ENCODE results near the gene AATK. TPM values are rescaled to one million over a fixed set of nuclear protein-coding genes. Genes with fewer than 3 reads are reported as not detected.
A peak's percentile ranks its signal among the peaks of the same experiment; 100 is the strongest.

AATK gene
- total and polyA plus RNA-seq, 10 of the 15 experiments (the other 5 are each of a cell fraction or from before 2014, with no cell fraction given), result 0.04 TPM; not detected in 9

GRCh38 chr17:81125573-81126081 is 40.4 kb downstream of the AATK start:
- RAD21 ChIA-PET (ENCODE audit: unreplicated experiment), result no interaction called here
- no peaks in the 10 kb centered on the region for H3K4me1 ChIP-seq (ENCODE audit: control insufficient read depth, insufficient read depth, low read length)
- POLR2A ChIA-PET, result no interaction called here
- H3K9me3 ChIP-seq (replicated peaks; ENCODE audit: control insufficient read depth, insufficient read depth, low read length), result no peaks in the 10 kb centered on the region
- BruUV-seq (replicated peaks), result no TSS peak
- H3K4me2 ChIP-seq (ENCODE audit: control insufficient read depth, insufficient read depth), result no peak overlapping the region
- no peak overlapping the region for H2AFZ ChIP-seq (ENCODE audit: control insufficient read depth, low read depth, low read length)
- no peaks in the 10 kb centered on the region for H3K27me3 ChIP-seq (replicated peaks in 1 of 2; ENCODE audit: control insufficient read depth in 2 of 2, insufficient read depth in 2 of 2, low read length in 1 of 2)
- SMC1A ChIA-PET (ENCODE audit: uncharacterized antibody, unreplicated experiment), result no interaction called here
- H3K36me3 ChIP-seq (ENCODE audit: control insufficient read depth in 2 of 2, insufficient read depth in 2 of 2, low read length in 1 of 2), result no peaks in the 10 kb centered on the region
- intact Hi-C loops (cut with micrococcal nuclease; ENCODE audit: unreplicated experiment) (no loop called here), in situ Hi-C loops (cut with MboI) (loop anchor here (25.0 kb wide), 1 partner anchor 362 kb away; no protein-coding TSS in a partner anchor)
- ATAC-seq, result no peak
- H3K27ac ChIP-seq (ENCODE audit: control insufficient read depth, insufficient read depth), result no peak overlapping the region
- no peak for DNase-seq (ENCODE audit: low read depth, low spot score)
- TF ChIP-seq, protein P1, sequence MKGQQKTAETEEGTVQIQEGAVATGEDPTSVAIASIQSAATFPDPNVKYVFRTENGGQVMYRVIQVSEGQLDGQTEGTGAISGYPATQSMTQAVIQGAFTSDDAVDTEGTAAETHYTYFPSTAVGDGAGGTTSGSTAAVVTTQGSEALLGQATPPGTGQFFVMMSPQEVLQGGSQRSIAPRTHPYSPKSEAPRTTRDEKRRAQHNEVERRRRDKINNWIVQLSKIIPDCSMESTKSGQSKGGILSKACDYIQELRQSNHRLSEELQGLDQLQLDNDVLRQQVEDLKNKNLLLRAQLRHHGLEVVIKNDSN (IDR thresholded peaks at IDR 0.05; ENCODE audit: borderline replicate concordance, extremely low read length, insufficient read depth, low read depth, low read length), result peak; percentile 32
- no peak for TF ChIP-seq HDAC2 (IDR thresholded peaks at IDR 0.05)
- H4K20me1 ChIP-seq (ENCODE audit: control insufficient read depth, insufficient read depth), result no peaks in the 10 kb centered on the region
- no peak for FAIRE-seq
- no peak overlapping the region for H3K4me3 ChIP-seq
- H3K79me2 ChIP-seq (ENCODE audit: control insufficient read depth, insufficient read depth, low read length), result no peaks in the 10 kb centered on the region
- H3K9ac ChIP-seq (ENCODE audit: control insufficient read depth, insufficient read depth, low read length), result no peak overlapping the region
- WGBS (ENCODE audit: insufficient coverage, insufficient replicate concordance, low lambda C conversion rate, missing lambda C conversion rate), result 41% methylated on average over 14 of the region's 14 CpGs
- CTCF ChIA-PET, result no interaction called here

- no peaks in the 10 kb centered on the region for H3K9me3 ChIP-seq (replicated peaks; ENCODE audit: control insufficient read depth, insufficient read depth, low read length)
- 47% methylated on average over 12 of the region's 18 CpGs for WGBS (ENCODE audit: insufficient coverage, insufficient replicate concordance, low lambda C conversion rate, missing lambda C conversion rate)
- H3K36me3 ChIP-seq (ENCODE audit: control insufficient read depth in 2 of 2, insufficient read depth in 2 of 2, low read length in 1 of 2), result no peaks in the 10 kb centered on the region
- RAD21 ChIA-PET (ENCODE audit: unreplicated experiment), result no interaction called here
- no peak for FAIRE-seq
- no TSS peak for BruUV-seq (replicated peaks)
- DNase-seq (ENCODE audit: low read depth, low spot score), result no peak
- H3K9ac ChIP-seq (ENCODE audit: control insufficient read depth, insufficient read depth, low read length), result no peak overlapping the region
- no peak overlapping the region for H2AFZ ChIP-seq (ENCODE audit: control insufficient read depth, low read depth, low read length)
- H3K79me2 ChIP-seq (ENCODE audit: control insufficient read depth, insufficient read depth, low read length), result no peaks in the 10 kb centered on the region
- CTCF ChIA-PET, result no interaction called here
- no peak overlapping the region for H3K4me3 ChIP-seq
- H4K20me1 ChIP-seq (ENCODE audit: control insufficient read depth, insufficient read depth), result no peaks in the 10 kb centered on the region
- POLR2A ChIA-PET, result no interaction called here
- ATAC-seq, result no peak
- in situ Hi-C loops (cut with MboI), result no loop called here
- H3K27me3 ChIP-seq (replicated peaks in 1 of 2; ENCODE audit: control insufficient read depth in 2 of 2, insufficient read depth in 2 of 2, low read length in 1 of 2), result no peaks in the 10 kb centered on the region
- SMC1A ChIA-PET (ENCODE audit: uncharacterized antibody, unreplicated experiment), result no interaction called here
- no peak overlapping the region for H3K27ac ChIP-seq (ENCODE audit: control insufficient read depth, insufficient read depth)
- no peaks in the 10 kb centered on the region for H3K4me1 ChIP-seq (ENCODE audit: control insufficient read depth, insufficient read depth, low read length)
- intact Hi-C loops (cut with micrococcal nuclease; ENCODE audit: unreplicated experiment), result no loop called here
- no peak overlapping the region for H3K4me2 ChIP-seq (ENCODE audit: control insufficient read depth, insufficient read depth)
- TF ChIP-seq RUNX3 (IDR thresholded peaks at IDR 0.05; ENCODE audit: low read length), result no peak
- no peak for TF ChIP-seq RELB (IDR thresholded peaks at IDR 0.05; ENCODE audit: low read depth)
- TF ChIP-seq, protein P2, sequence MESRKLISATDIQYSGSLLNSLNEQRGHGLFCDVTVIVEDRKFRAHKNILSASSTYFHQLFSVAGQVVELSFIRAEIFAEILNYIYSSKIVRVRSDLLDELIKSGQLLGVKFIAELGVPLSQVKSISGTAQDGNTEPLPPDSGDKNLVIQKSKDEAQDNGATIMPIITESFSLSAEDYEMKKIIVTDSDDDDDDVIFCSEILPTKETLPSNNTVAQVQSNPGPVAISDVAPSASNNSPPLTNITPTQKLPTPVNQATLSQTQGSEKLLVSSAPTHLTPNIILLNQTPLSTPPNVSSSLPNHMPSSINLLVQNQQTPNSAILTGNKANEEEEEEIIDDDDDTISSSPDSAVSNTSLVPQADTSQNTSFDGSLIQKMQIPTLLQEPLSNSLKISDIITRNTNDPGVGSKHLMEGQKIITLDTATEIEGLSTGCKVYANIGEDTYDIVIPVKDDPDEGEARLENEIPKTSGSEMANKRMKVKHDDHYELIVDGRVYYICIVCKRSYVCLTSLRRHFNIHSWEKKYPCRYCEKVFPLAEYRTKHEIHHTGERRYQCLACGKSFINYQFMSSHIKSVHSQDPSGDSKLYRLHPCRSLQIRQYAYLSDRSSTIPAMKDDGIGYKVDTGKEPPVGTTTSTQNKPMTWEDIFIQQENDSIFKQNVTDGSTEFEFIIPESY (IDR thresholded peaks at IDR 0.05), result no peak
- TF ChIP-seq RFX5 (IDR thresholded peaks at IDR 0.05; ENCODE audit: low read depth, low read length), result no peak
- TF ChIP-seq KLF5 (IDR thresholded peaks at IDR 0.05; ENCODE audit: partially characterized antibody), result no peak
- TF ChIP-seq IRF4 (IDR thresholded peaks at IDR 0.05; ENCODE audit: low read depth, low read length), result no peak
- no peak for TF ChIP-seq FOS (IDR thresholded peaks at IDR 0.05; ENCODE audit: borderline replicate concordance, extremely low read depth, insufficient read length)
- no peak for TF ChIP-seq SIN3A (IDR thresholded peaks at IDR 0.05; ENCODE audit: low read depth, low read length)
- no peak for TF ChIP-seq BACH1 (IDR thresholded peaks at IDR 0.05; ENCODE audit: borderline replicate concordance)
- no peak for TF ChIP-seq SP1 (IDR thresholded peaks at IDR 0.05; ENCODE audit: low read depth, low read length)
- TF ChIP-seq SMAD5 (IDR thresholded peaks at IDR 0.05; ENCODE audit: low read depth), result no peak
- no peak for TF ChIP-seq TARDBP (IDR thresholded peaks at IDR 0.05; ENCODE audit: borderline replicate concordance)
- no peak for TF ChIP-seq ZBED1 (IDR thresholded peaks at IDR 0.05; ENCODE audit: borderline replicate concordance)
Measured at GRCh38 chr17:81124377-81124776, 41.6 kb downstream of the AATK start.

Data from GM12878 (cell line).